Activated CD4-positive, alpha-beta T cell treated with anti-CD3 and anti-CD28 coated beads, Interleukin-2, Interleukin-4, amounts not matched to agents 100 ng/mL and 50 ng/mL, durations not matched to agents 16 hours and 8 hours (primary cell): ENCODE results near the gene PLEKHA6.
"Not testable (repeated sequence)": the region's sequence is repeated elsewhere in the genome, so short reads cannot be mapped to it uniquely, and the experiment has no call there.

Source experiments
- DNase-seq: peaks from one replicate; pipeline ENCODE4 v3.0.0-alpha.2; 2020; ENCODE audit warnings: low spot score

The PLEKHA6 gene

DNA sequence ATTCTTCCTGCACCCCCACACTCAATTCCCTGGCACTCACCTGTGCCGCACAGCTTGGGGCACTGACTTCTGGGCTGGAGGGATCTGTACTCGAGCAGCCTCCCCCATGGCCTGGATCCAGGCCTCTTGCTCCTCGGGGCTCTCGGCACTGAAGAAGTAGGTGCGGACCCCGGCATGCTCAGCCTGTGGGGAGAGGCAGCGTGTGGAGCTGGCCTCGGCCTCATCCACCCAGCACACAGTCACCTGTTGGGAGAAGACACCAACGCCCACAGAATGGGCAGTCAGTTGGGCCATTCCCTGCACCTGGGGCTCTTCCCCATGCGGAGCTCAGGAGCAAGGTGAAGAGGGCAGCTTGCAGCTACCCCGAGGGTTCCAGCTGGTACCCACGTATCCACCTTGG, 98.5 kb downstream of the PLEKHA6 start:
- no peak for DNase-seq

DNA sequence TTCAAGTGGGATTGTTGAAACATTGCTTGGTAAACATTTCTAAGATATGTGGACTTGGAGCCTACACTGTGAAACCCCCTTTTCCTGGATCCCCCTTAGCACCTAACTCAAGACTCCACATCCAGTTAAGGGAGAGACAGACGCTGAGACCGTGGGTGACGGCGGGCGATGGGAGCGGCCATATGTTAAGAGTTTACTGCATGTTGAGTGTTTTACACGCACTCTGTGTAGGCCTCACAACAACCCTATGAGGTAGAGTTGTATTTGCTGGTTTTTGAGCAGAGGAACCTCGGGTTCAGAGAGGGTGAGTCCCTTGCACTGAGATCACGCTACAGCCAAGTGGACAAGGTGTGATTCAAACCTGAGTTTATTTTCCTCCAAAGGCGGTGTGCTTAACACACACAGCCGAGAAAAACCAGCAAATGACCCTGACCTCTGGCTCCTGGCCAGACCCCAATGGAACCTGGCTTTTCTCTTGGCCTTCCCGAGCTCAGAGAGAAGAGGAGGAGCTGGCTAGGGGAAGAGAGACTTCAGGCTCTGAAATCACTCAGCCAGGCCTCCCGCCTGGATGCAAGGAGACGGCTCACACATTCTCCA, 99.0 kb downstream of the PLEKHA6 start:
- DNase-seq, result no peak

DNA sequence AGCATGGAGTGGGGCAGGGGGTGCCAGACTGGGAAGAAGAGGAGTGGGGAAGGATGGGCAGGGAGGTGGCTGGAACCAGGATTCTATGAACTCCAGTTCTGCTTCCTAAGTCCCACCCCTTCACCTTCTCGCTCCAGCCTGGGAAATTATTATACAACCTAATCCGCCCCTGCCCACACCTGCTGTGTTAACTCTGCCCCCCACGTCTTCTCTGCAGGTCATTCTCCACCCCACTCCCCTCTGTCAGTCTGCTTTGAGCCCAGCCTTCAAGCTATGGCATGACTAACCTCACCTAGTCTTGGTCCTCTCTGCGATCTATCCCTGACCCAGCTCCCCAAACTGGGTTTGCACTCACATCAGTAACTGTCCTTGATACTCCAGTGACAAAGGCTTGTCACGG, 99.9 kb downstream of the PLEKHA6 start:
- no peak for DNase-seq

DNA sequence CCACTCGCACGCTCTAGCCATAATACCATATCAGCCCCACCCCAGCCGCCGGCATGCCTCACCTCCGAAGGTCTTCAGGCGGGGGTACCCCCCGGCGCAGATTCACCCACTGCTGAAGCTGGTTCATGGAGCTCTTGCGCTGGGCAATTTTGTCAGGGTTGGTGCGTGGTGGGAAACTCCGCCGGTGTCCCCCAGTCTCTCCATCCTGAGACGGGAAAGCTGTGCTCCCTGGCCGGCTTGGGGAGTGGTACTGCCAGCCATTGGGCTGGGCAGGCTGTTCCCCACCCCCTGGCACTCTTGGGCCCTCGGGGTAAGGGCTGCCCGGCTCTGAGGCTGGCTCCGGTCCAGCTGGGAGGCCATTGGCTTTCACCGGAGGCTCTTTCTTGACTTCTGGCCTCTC, 100.5 kb downstream of the PLEKHA6 start:
- no peak for DNase-seq

DNA sequence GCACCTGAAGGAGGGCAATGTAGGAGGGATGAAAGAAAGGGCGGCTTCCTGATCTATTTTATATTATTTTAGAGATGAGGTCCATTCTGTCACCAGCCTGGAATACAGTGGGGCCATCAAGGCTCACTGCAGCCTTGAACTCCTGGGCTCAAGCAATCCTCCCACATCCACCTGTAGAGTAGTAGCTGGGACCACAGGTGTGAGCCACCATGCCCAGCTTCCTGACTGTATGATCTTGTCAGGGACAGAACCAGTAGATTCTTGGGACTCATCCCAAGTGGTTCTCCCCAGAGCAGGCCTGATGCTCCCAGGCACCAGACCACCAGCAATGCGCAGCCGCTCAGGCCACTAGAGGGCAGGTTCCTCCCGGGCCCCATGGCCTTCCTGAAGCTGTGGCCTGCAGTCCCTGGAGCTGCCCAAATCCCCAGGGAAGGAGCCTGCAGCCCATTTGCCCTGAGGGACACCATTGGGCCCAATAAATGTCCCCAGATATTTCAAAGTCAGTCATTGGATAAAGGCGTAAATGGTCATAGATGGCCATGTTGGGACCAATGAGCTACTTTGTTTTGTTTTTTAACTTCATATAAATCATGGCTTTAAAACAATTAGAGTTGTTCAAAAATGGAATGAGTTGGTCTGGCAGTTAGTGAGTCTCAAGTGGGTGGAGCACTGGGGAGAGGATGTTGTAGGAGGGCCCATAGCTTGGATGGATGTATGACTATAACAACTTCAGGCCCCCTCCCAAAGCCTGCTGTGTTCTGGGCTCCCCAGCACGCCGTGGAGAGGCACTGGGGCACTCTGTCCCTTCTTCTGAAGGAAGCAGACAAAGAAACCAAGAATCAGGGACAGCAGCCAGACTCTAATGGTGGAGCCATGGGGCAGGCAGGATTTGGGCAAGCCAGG, 101.3 kb downstream of the PLEKHA6 start:
- DNase-seq, result peak; percentile 15

DNA sequence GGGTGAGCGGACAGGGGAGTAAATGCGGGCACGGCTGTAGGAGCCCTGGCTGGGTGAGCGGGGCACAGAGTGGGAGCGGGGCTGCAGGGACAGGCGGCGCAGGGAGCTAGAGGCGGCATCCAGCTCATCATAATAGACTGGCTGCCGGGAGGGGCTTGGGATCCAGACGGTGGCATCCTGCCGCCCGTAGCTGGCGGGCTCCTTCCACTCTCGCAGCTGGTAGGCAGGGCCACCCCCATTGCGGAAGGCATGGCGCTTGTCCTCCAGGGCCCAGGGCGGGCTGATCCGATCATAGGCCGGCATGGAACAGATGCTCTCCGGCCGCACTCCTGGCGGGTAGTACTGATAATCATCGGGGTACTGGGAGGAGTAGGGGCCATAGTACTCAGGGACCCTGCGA, 102.3 kb downstream of the PLEKHA6 start:
- DNase-seq, result no peak

DNA sequence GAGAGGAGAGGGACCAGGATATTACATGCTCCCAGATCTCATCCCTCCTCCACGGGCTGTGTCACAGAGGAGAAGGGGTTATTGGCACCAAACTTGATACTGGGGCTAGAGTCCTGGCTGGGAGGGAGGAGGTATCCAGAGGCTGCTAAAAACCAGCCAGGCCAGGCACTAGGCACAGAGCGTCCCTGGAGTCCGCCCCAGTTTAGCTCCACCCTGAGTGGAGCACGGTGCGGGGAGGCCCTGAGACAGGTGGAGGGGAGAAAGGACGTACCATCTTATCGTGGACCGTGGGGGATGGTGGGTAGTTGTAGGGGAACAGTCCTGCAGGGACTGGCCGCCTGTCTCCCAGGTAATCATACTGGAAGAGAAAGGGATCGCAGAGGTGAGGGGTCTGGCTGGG, 103.2 kb downstream of the PLEKHA6 start:
- no peak for DNase-seq

DNA sequence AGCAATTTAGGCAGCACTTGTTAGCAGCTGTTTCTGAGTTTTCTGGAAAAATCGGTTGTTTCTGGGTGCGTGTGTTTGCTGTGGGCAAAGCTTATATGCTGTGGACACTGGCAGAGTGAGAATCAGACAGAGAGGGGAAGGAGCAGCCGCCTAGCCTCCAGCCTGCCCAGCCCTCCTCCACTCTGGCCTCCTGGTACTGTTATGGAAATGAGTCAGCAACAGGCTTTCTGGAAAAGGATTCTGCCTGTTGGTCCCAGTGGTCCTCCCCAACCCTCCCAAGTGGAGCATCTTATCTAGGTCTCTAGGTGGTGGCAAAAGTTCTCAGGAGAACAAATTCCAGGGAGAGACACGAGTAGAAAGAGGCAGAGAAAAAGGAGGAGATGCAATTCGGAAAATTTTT, 103.8 kb downstream of the PLEKHA6 start:
- DNase-seq, result no peak

DNA sequence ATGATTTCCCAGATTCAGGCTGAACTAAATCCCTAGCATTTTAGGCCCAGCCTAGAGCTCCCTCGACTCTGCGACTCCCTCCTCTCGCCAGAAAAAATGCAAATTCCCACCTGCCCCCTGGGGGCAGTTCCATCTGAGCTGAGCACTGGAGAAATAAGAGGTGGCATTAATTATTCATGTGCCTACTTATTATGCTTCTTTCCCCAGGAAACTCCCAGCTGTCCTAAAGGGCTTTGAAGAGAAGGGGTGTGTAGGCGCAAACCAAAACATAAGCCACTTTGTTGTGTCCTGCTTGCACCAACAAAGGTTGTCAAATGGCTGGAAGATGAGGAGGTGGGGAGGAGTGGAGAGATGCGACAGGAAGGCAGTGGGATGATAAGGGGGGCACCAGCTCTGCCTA, 104.5 kb downstream of the PLEKHA6 start:
- no peak for DNase-seq

DNA sequence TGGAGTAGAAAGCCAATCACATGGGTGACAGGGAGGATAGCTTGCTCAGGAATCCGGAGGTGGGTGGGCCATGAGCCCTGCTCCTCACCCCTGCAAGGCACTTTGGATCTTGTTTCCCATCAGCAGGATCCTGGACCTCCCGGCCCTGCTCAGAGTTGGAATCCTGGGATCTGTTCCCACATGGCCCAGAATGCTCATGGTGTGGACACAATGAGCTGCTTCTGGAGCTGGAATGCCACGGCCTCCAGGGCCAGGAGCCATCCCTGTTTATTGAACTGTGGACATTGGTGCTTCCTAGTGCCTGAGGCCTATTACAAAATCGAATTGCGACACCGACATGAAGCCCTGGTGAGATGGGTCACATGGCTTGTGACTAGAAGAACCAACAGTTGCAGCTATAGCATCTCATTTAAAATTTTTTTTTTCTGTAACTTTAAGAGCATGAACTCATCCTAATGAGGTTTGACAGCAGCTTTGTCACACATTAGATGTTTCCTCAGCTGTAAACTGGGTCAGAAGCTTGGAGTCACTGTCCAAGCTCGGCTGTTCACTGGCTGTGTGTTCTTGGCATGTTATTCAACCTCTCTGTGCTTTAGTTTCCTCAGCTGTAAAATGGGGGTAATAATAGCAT, 105.6 kb downstream of the PLEKHA6 start:
- no peak for DNase-seq

DNA sequence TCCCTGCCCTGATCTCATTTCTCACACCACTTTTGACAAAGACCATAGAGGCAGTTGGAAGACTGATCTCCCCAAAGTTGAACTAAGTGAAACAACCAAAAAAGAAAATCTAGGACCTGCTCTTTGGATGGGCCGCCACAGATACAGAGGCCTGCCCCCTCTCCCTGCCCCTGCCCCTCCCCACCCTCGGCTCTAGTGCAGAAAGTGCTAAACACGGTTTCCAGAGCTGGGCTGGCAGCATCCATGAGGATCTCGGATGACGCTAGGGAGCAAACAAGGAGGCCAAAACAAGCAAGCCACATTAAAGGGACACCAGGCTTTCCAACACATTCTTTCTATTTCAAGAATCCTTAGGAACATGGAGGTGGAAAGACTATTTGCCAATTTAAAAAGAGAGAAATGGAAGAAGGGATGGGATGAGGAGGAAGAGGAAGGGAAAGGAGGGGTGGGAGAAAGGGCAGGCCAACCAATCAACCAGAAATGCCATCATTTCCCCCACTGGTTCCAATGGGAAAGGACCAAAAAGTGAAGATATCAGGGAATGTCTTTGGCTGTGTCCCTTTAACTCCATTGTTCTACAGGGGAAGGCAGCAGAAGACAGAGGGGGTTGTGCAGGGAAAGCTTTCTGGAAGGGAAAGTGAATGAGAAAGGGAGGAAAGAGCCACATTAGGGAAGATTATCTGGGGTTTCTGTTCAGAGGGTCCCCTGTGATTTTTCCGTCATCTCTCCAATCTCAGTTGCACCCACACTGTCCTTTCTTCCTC, 107.6 kb downstream of the PLEKHA6 start:
- no peak for DNase-seq

DNA sequence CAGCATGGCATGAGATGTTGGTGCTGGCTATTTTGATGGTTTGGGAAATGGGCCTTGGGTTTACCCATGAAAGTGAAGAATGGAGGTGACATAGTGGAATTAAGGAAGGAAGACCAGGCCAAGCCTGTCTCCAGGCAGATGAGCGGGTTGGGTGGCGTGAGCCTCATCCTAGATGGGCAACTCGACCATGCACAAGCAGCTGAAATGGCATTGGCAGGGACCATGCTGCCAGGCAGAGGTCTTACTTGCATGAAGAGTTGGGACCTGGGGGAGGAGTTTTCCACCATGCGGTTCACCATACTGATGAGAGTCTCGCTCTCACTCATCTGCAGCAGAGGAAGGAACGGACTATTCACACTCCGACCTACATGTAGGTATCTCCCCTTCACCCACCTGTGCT, 108.4 kb downstream of the PLEKHA6 start:
- DNase-seq, result no peak

DNA sequence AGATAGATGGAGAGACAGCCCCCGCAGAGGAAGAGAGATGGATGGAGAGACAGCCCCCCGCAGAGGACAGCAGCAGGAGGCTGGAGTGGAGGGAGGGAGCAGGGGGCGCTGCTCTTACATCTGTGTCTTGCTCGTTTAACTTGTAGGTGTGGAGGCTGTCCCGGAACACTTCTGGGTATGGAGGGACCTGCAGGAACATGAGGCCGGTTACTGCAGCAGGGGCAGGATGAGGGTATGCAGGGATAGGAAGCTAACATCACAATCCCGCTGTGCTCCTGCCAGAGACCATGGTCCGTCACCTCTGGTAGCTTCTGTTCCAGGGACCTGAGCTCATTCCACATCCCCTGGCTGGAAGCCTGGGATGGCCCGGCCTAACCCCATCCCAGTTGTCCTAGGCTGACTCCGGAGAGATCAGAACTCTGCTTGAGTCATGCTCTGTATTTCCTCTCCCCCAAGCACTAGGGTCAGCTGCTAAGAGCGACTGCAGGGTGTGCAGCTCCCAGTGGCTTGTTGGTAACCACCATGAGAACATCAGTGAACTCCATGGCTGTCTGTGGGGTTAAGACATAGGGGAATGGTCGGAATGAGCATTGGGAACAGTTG, 109.2 kb downstream of the PLEKHA6 start:
- no peak for DNase-seq

DNA sequence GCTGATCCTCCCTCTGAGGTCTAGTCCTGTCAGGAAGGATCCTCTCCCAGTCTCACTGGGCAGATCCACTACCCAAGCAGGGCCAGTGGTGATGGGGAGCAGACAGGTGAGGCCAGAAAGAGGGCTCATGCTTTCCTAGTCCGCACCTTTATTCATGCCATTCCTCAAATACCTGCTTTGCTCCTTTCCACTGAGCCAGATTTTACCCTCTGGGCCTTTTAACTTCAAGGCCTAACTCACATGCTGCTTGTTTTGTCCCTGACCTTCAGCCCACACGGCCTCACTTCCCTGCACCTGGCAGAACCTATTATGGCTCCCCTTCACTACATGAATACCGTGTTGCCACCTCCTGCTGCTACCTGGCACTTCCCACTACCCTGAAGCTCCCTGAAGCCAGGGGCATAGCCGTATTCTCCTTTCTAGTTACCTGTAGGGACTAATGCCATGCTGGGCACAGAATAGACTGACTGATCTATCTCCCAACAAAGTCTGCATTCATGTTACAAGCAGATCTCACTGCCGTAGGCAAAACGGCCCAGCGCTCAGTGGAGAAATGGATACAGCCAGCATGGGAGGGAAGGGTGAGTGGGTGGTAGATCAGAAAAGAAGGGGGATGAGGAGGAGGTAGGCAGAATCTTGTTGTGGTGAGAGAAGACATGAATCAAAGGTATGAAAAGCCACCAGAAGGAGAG, 109.8 kb downstream of the PLEKHA6 start:
- no peak for DNase-seq

DNA sequence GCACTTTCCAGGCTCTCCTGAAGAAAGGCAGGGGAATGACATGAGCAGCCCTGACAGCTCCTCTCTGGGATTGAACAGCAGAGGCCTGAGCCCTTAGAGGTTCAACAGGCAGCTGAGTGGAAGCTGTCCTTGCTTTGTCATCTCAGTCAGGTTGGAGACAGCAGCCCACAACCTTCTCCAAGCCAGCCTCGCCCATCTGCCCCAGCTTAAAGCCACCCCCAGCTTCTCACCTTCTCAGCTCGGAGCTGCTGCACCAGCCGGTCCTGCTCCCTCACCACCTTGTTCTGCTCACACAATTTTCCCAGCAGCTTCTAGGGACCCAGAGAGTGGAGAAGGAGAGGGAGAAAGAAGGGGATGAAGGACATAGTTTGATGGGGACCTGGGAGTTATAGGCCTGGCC, 110.8 kb downstream of the PLEKHA6 start:
- DNase-seq, result no peak

DNA sequence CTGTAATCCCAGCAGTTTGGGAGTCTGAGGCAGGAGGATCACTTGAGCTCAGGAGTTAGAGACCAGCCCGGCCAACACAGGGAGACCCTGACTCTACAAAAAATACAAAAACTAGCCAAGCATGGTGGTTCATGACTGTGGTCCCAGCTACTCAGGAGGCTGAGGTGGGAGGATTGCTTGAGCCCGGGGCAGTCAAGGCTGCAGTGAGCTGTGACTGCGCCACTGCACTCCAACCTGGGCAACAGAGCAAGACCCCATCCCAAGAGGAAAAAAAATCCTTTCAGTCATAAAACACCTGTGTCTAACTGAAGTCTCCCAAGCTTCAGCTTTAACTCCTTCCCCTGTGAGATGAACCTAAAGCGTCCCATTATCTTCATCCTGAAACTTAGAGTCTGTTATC, 112.9 kb downstream of the PLEKHA6 start:
- no peak for DNase-seq

DNA sequence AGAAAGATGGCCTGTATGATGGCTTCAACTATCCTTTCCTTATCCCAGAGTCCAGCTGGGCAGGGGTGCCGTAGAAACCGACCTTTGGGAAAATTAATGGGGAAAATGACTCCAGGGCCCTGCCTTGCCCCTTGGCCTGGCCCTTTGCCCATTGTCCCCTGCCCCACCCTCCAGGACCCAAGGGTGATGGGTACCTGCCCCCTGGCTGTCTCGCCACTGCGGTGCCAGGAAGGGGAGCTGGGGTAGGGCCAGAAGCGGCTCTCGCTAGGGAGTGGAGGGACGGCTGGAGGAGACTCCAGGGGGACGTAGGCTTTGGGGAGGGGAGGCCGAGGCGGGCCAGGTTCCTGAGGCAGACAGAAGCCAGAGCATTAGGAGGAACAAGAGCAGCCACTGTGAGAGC, 116.8 kb downstream of the PLEKHA6 start:
- DNase-seq, result no peak

DNA sequence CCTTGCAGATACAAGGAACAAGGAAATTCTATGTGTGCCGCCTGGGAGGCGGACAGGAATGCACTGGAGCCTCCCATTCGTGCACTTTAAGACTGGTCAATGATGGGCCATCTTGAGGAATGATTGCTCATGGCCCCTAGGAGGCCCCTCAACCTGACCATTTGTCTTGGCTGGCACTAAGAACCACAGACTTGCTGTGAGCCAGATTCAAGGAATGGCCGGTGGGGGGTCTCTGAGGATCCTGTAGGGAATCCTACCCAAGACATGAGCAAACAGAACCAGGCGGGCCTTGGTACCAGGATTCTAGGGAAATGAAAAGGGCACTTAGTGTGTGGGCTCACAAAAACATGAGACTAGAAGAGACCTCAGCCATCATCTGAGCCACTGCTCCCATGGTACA, 117.8 kb downstream of the PLEKHA6 start:
- no peak for DNase-seq

DNA sequence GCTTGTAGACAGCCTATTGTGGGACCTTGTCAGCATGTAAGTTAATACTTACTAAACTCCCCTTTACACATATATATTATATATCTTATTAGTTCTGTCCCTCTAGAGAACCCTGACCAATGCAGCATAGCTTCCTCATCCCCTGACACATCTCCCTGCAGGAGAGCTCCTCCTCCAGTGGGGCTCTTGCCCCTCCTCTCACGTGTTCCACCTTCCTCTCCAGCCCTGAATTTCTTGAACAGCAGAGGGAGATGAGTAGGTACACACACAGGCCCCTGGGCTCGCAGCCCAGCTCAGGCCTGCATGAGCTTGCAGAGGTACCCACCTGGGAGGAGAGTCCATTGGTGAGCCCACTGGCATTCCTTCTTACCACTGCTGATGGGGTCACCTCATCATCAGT, 118.7 kb downstream of the PLEKHA6 start:
- no peak for DNase-seq

DNA sequence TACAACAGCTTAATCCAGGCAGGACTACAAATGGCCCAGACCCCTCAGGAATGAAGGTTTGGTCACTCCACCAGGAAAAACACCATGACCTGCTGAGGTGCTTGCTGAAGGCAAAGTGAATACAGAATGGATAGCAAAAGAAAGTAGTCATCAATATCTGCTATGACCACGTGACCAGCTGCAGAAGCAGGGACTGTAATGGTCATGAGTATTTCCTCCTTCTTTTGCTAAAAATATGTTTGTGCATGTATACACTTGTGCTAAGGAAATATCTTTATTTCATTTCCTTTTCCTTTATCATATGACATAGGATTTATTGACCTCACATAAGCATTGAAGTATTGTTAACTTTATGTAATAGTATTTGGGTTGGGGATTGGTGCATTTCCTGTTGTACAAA, 119.5 kb downstream of the PLEKHA6 start:
- no peak for DNase-seq

DNA sequence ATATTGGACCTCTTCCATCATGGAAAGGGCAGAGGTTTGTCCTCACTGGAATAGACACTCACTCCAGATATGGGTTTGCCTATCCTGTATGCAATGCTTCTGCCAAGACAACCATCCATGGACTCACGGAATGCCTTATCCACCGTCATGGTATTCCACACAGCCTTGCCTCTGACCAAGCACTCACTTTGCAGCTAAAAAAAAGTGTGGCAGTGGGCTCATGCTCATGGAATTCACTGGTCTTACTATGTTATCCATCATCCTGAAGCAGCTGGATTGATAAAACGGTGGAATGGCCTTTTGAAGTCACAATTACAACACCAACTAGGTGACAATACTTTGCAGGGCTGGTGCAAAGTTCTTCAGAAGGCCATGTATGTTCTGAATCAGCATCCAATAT, 120.3 kb downstream of the PLEKHA6 start:
- not testable (repeated sequence) for DNase-seq

DNA sequence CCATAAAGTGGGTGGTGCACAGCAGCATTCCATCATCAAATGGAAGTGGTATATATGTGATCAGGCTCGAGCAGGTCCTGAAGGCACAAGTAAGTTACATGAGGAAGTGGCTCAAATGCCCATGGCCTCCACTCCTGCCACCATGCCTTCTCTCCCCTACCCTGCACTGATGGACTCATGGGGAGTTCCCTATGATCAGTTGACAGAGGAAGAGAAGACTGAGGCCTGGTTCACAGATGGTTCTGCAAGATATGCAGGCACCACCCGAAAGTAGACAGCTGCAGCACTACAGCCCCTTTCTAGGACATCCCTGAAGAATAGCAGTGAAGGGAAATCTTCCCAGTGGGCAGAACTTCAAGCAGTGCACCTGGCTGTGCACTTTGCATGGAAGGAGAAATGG, 121.2 kb downstream of the PLEKHA6 start:
- DNase-seq, result not testable (repeated sequence)
